PC-3 (cell line): ENCODE results near the gene METTL1. TPM values are rescaled to one million over a fixed set of nuclear protein-coding genes. Genes with fewer than 3 reads are reported as not detected.

Source experiments
- ATAC-seq: fragments of 200-7000 bp; cut with Tn5 transposase; 2 replicates; pipeline ENCODE4 v1.9.1; 2020; ENCODE audit warnings: mild to moderate bottlenecking, moderate library complexity
- BruUV-seq: library from RNA; stranded (reverse); fragments of 400-500 nt; replicated peaks from 2 replicates; lab custom pipeline; 2021; lab: Mats Ljungman, UMichigan
- CTCF ChIA-PET: fragments of 300-600 bp; sonication (Branson Sonifier 250); formaldehyde crosslinking; loops from one replicate; lab custom pipeline; 2022; ENCODE audit warnings: antibody characterized with exemption; lab: Charles Lee
- POLR2A ChIA-PET: fragments of 300-600 bp; sonication (Branson Sonifier 250); formaldehyde crosslinking; loops from one replicate; lab custom pipeline; 2022; ENCODE audit warnings: antibody characterized with exemption; ENCODE audit not compliant: unreplicated experiment; lab: Charles Lee
- DNase-seq: peaks from one replicate; pipeline ENCODE4 v3.0.0-alpha.2; 2015
- H2AFZ ChIP-seq: fragments of 300-600 bp; sonication (generic); 2 replicates; pipeline ENCODE4 v1.6.0; 2016; ENCODE audit warnings: antibody characterized with exemption, low read length
- H3F3A ChIP-seq: fragments of 300-600 bp; sonication (generic); one replicate; pipeline ENCODE4 v1.6.0; 2017; ENCODE audit warnings: antibody characterized with exemption, low read length, control low read depth, mild to moderate bottlenecking; ENCODE audit not compliant: unreplicated experiment
- H3K27ac ChIP-seq: fragments of 300-600 bp; sonication (generic); 2 replicates; pipeline ENCODE4 v1.5.1; 2016; ENCODE audit warnings: mild to moderate bottlenecking, low read length
- H3K27me3 ChIP-seq: fragments of 300-600 bp; sonication (generic); 2 replicates; pipeline ENCODE4 v1.6.1; 2016; ENCODE audit warnings: low read length, mixed read lengths
- H3K36me3 ChIP-seq: fragments of 300-600 bp; sonication (generic); 2 replicates; pipeline ENCODE4 v1.6.1; 2016; ENCODE audit warnings: low read depth, mixed run types, low read length, mixed read lengths
- H3K4me1 ChIP-seq: fragments of 300-600 bp; sonication (generic); 2 replicates; pipeline ENCODE4 v1.5.1; 2016; ENCODE audit warnings: low read length; ENCODE audit not compliant: insufficient read depth
- H3K4me2 ChIP-seq: fragments of 300-600 bp; sonication (generic); 2 replicates; pipeline ENCODE4 v1.6.0; 2016; ENCODE audit warnings: low read length
- H3K4me3 ChIP-seq: fragments of 300-600 bp; sonication (generic); 2 replicates; pipeline ENCODE4 v1.5.1; 2016; ENCODE audit warnings: mild to moderate bottlenecking, low read length, mixed read lengths
- H3K79me2 ChIP-seq: fragments of 300-600 bp; sonication (generic); 2 replicates; pipeline ENCODE4 v1.6.1; 2017; ENCODE audit warnings: low read length, mixed read lengths
- H3K9ac ChIP-seq: fragments of 300-600 bp; sonication (generic); 2 replicates; pipeline ENCODE4 v1.6.0; 2016; ENCODE audit warnings: mild to moderate bottlenecking, low read length
- H3K9me2 ChIP-seq: fragments of 300-600 bp; sonication (generic); replicated peaks from 2 replicates; pipeline ENCODE4 v1.6.1; 2016; ENCODE audit warnings: mixed run types, low read length, mixed read lengths
- H3K9me3 ChIP-seq: fragments of 300-600 bp; sonication (generic); 2 replicates; pipeline ENCODE4 v1.6.1; 2016; ENCODE audit warnings: low read length, mixed read lengths
- H4K20me1 ChIP-seq: fragments of 300-600 bp; sonication (generic); 2 replicates; pipeline ENCODE4 v1.6.1; 2016; ENCODE audit warnings: low read length, mixed read lengths
- EZH2 ChIP-seq: fragments of 300-600 bp; sonication (generic); IDR thresholded peaks from one replicate; pipeline ENCODE4 v1.6.1; 2017; ENCODE audit warnings: antibody characterized with exemption, mild to moderate bottlenecking, low read length; ENCODE audit not compliant: unreplicated experiment
- EZH2phosphoT487 ChIP-seq: fragments of 300-600 bp; sonication (generic); IDR thresholded peaks from 2 replicates; pipeline ENCODE4 v1.6.1; 2018; ENCODE audit warnings: mild to moderate bottlenecking, antibody characterized with exemption, low read length, borderline replicate concordance
- intact Hi-C: fragments of 100-400 bp; cut with micrococcal nuclease; formaldehyde crosslinking; loops from 2 replicates; pipeline ENCODE4 v1.9.0; 2023
- total RNA-seq: library from RNA; depleted of rRNA; stranded (reverse); fragments of >200 nt; gene quantifications from 2 replicates; pipeline ENCODE4 v1.2.3, GENCODE V29; 2014
- TF ChIP-seq, protein P1 (sequence below): fragments of 300-600 bp; sonication (generic); conservative IDR thresholded peaks from 2 replicates; pipeline ENCODE4 v1.5.1; 2017; ENCODE audit warnings: antibody characterized with exemption, low read depth, mild to moderate bottlenecking, low read length

METTL1 gene
- total RNA-seq, 1 experiment from 2014 or later = 29.8 TPM

DNA sequence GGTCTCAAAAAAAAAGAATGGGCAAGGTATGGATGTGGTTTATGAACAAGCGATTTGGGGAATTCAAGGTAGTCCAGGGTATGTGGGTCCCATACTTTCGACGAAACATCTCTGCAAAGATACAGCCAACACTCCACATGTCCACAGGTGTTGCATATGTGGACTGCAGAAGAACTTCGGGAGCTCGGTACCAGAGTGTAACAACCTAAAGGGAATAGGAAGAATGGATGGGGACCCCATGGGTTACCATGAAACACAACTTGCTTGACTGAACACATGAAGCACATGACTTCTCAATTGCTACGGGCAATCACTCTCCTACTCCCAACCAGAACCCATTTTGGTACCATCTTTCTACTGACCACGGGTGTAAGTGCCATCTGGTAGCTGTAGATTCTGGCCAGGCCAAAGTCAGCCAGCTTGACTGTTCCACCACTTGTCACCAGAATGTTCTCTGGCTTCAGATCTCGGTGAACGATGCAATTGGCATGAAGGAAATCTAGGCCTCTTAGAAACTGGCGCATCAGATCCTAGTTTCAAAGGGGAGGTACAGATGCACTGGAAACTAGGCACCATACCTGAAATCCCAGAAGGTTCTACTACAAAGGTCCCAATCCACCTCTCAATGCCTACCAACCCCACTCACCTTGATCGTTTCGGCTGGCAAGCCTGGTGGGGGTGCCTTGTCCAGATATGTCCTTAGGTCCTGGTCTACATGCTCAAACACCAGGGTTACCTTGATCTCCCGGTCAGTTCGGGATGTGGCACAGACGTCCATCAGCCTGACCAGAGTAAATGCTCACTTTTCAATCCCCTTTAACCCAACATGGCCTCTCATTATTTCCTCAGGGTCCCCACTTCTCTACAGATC is 21.1 kb downstream of the METTL1 start:
- peaks cover 34% of the 10 kb centered on the region for H3K79me2 ChIP-seq
- no peak for DNase-seq
- H3K4me3 ChIP-seq = peak overlapping the region; percentile 82
- no peaks in the 10 kb centered on the region for H3K27me3 ChIP-seq
- no peak overlapping the region for H3K27ac ChIP-seq
- no peaks in the 10 kb centered on the region for H3K9me3 ChIP-seq
- peaks cover 23% of the 10 kb centered on the region for H3K4me1 ChIP-seq
- peak overlapping the region; percentile 96 for H3K4me2 ChIP-seq
- H3F3A ChIP-seq = peaks cover 4% of the 10 kb centered on the region
- no peaks in the 10 kb centered on the region for H3K9me2 ChIP-seq
- H3K9ac ChIP-seq = peak overlapping the region; percentile 98
- no peak overlapping the region for H2AFZ ChIP-seq
- ChIA-PET POLR2A (no interaction called here), CTCF (no interaction called here)
- no peak for TF ChIP-seq EZH2phosphoT487
- TF ChIP-seq, protein P1, sequence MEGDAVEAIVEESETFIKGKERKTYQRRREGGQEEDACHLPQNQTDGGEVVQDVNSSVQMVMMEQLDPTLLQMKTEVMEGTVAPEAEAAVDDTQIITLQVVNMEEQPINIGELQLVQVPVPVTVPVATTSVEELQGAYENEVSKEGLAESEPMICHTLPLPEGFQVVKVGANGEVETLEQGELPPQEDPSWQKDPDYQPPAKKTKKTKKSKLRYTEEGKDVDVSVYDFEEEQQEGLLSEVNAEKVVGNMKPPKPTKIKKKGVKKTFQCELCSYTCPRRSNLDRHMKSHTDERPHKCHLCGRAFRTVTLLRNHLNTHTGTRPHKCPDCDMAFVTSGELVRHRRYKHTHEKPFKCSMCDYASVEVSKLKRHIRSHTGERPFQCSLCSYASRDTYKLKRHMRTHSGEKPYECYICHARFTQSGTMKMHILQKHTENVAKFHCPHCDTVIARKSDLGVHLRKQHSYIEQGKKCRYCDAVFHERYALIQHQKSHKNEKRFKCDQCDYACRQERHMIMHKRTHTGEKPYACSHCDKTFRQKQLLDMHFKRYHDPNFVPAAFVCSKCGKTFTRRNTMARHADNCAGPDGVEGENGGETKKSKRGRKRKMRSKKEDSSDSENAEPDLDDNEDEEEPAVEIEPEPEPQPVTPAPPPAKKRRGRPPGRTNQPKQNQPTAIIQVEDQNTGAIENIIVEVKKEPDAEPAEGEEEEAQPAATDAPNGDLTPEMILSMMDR = no peak
- no peak for TF ChIP-seq EZH2
- no peaks in the 10 kb centered on the region for H4K20me1 ChIP-seq
- peaks cover 32% of the 10 kb centered on the region for H3K36me3 ChIP-seq
- no peak for ATAC-seq
- intact Hi-C loops = no loop called here
- BruUV-seq = no TSS peak

- intact Hi-C loops = no loop called here
- Histone ChIP-seq H3K4me2 (no peak overlapping the region), H4K20me1 (no peaks in the 10 kb centered on the region), H3K79me2 (peaks cover 34% of the 10 kb centered on the region), H3K9me2 (no peaks in the 10 kb centered on the region), H3K36me3 (peaks cover 32% of the 10 kb centered on the region), H2AFZ (no peak overlapping the region), H3K27me3 (no peaks in the 10 kb centered on the region), H3K4me3 (no peak overlapping the region), H3F3A (peaks cover 4% of the 10 kb centered on the region), H3K4me1 (peaks cover 17% of the 10 kb centered on the region), H3K27ac (no peak overlapping the region), H3K9ac (no peak overlapping the region), H3K9me3 (no peaks in the 10 kb centered on the region)
- CTCF ChIA-PET = no interaction called here
- ATAC-seq = no peak
- DNase-seq = no peak
- TF ChIP-seq EZH2 (no peak), EZH2phosphoT487 (no peak)
- TF ChIP-seq, protein P1 = no peak
- BruUV-seq = no TSS peak
- POLR2A ChIA-PET = no interaction called here
Observed at GRCh38 chr12:57749061-57749460, 22.8 kb downstream of the METTL1 start.

DNA sequence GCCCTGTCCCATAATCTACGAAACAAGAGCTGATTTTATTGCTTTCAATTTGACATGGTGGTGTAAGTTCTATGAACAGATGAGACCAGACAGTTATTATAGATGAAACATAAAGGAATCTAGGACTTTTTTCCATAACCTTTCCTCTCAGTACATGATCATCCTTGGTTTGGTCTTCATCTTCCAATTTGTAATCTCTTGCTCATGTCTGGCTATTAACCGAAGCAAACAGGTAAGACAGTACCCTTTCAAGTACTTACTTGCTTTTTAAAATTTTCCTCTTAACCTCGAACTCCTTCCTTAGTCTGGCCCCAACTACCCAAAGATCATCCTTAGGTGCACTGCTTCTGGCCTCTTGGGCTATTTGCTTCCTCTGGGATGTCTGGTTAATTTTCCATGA is 25.9 kb downstream of the METTL1 start:
- Histone ChIP-seq H3K9me3 (no peaks in the 10 kb centered on the region), H3K27ac (no peak overlapping the region), H3K4me1 (peaks cover 3% of the 10 kb centered on the region), H3K4me3 (peak overlapping the region; percentile 86; the same call in 1 of the 2 replicates), H3K79me2 (peaks cover 18% of the 10 kb centered on the region), H3F3A (peaks cover 4% of the 10 kb centered on the region), H4K20me1 (no peaks in the 10 kb centered on the region), H3K4me2 (peak overlapping the region; percentile 97), H3K9ac (no peak overlapping the region), H3K27me3 (no peaks in the 10 kb centered on the region), H2AFZ (no peak overlapping the region), H3K9me2 (no peaks in the 10 kb centered on the region), H3K36me3 (peaks cover 31% of the 10 kb centered on the region)
- intact Hi-C loops = no loop called here
- DNase-seq = no peak
- ATAC-seq = no peak
- POLR2A ChIA-PET = no interaction called here
- TF ChIP-seq EZH2phosphoT487 = no peak
- TF ChIP-seq, protein P1 = no peak
- TF ChIP-seq EZH2 = no peak
- CTCF ChIA-PET = no interaction called here
- no TSS peak for BruUV-seq
